Measurements from ENCODE around the gene PDE9A.

DNA sequence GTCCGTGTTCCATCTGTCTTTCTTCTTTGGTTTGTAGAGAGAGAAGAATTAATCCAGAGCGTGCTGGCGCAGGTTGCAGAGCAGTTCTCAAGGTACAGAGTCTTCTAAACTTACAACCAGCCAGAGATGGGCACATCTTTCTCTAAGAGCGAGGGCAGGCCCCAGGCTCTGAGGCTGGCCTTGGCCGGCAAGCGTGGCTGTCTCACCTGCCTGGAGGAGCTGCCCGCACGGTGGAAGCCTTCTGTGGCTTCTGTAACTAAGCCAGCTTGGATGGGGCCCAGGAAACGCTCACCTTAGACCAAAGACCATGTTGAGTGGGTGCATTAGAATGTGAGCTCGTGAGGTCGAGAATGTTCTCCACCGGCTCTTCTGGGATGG is 78.6 kb downstream of the PDE9A start:
- TF ChIP-seq, protein P1, sequence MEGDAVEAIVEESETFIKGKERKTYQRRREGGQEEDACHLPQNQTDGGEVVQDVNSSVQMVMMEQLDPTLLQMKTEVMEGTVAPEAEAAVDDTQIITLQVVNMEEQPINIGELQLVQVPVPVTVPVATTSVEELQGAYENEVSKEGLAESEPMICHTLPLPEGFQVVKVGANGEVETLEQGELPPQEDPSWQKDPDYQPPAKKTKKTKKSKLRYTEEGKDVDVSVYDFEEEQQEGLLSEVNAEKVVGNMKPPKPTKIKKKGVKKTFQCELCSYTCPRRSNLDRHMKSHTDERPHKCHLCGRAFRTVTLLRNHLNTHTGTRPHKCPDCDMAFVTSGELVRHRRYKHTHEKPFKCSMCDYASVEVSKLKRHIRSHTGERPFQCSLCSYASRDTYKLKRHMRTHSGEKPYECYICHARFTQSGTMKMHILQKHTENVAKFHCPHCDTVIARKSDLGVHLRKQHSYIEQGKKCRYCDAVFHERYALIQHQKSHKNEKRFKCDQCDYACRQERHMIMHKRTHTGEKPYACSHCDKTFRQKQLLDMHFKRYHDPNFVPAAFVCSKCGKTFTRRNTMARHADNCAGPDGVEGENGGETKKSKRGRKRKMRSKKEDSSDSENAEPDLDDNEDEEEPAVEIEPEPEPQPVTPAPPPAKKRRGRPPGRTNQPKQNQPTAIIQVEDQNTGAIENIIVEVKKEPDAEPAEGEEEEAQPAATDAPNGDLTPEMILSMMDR (IDR thresholded peaks at IDR 0.05), result no peak
- no peak for TF ChIP-seq POLR2A (IDR thresholded peaks at IDR 0.05)
